Thymus (tissue), 11 donors: ENCODE results near the gene KYAT1. TPM values are rescaled to one million over a fixed set of nuclear protein-coding genes. Genes with fewer than 3 reads are reported as not detected.
A peak's percentile ranks its signal among the peaks of the same experiment; 100 is the strongest.

Experiments used
- DNase-seq, 9 donors: peaks; one replicate each; pipeline ENCODE4 v3.0.0-alpha.2; 2013; ENCODE audit warnings: low spot score in 9 of 9, low read depth in 6 of 9, missing footprints in 1 of 9
- H3K27ac ChIP-seq, 2 donors: one replicate each; pipeline ENCODE4 v1.5.1; 2013; ENCODE audit warnings: control low read depth in 1 of 2, low read depth in 1 of 2, low read length in 1 of 2, mild to moderate bottlenecking in 1 of 2, moderate library complexity in 1 of 2
- H3K27me3 ChIP-seq, 2 donors: one replicate each; pipeline ENCODE4 v1.5.1; 2013; ENCODE audit warnings: low read length in 1 of 2; ENCODE audit not compliant: control insufficient read depth in 2 of 2, insufficient read depth in 1 of 2
- H3K36me3 ChIP-seq, 2 donors: one replicate each; pipeline ENCODE4 v1.5.1; 2013; ENCODE audit warnings: low read length in 1 of 2, mild to moderate bottlenecking in 1 of 2, moderate library complexity in 1 of 2; ENCODE audit not compliant: control insufficient read depth in 2 of 2, insufficient read depth in 2 of 2
- H3K4me1 ChIP-seq, 2 donors: one replicate each; pipeline ENCODE4 v1.5.1; 2013; ENCODE audit warnings: low read length in 2 of 2; ENCODE audit not compliant: control insufficient read depth in 2 of 2, insufficient read depth in 2 of 2
- H3K4me3 ChIP-seq, 2 donors: one replicate each; pipeline ENCODE4 v1.5.1; 2013; ENCODE audit warnings: low read length in 2 of 2, control low read depth in 1 of 2, mild to moderate bottlenecking in 1 of 2
- H3K9me3 ChIP-seq, 2 donors: one replicate each; pipeline ENCODE4 v1.5.1; 2013; ENCODE audit warnings: low read length in 1 of 2, mild to moderate bottlenecking in 1 of 2; ENCODE audit not compliant: control insufficient read depth in 2 of 2, insufficient read depth in 1 of 2
- WGBS: extraction: QIAGEN DNeasy Blood & Tissue Kit; methylation state at CpG from one replicate; pipeline ENCODE4 v1.1.7; 2013; 5-methylcytosine and 5-hydroxymethylcytosine counted together
- polyA plus RNA-seq: library from polyadenylated mRNA; stranded (reverse); fragments of 200-250 nt; gene quantifications from one replicate; pipeline ENCODE4 v1.2.3, GENCODE V29; 2013
- total RNA-seq: library from RNA; stranded (reverse); fragments of 120-200 nt; gene quantifications from one replicate; pipeline ENCODE4 v1.2.4, GENCODE V29; 2013
- donor health status: healthy.

Gene KYAT1
- total and polyA plus RNA-seq, 2 donors: 9.9 to 16.1 TPM

GRCh38 chr9:128919402-128920089 is 37.8 kb upstream of the KYAT1 start:
- H3K4me3 ChIP-seq: no peak overlapping the region
- WGBS: 96% methylated on average over 14 of the region's 14 CpGs
- H3K36me3 ChIP-seq: peaks cover 29 to 30% of the 10 kb centered on the region in 2 donors
- DNase-seq: no peak
- no peaks in the 10 kb centered on the region for H3K9me3 ChIP-seq
- H3K27ac ChIP-seq: no peak overlapping the region
- peaks cover 2 to 33% of the 10 kb centered on the region in 2 donors for H3K4me1 ChIP-seq
- no peaks in the 10 kb centered on the region for H3K27me3 ChIP-seq

GRCh38 chr9:128918921-128919320 is 37.2 kb upstream of the KYAT1 start:
- Histone ChIP-seq H3K4me1 (peaks cover 2 to 33% of the 10 kb centered on the region in 2 donors), H3K27me3 (no peaks in the 10 kb centered on the region), H3K27ac (no peak overlapping the region), H3K9me3 (no peaks in the 10 kb centered on the region), H3K36me3 (peaks cover 34 to 36% of the 10 kb centered on the region in 2 donors), H3K4me3 (no peak overlapping the region)
- DNase-seq: peak in 1 of 9 donors; percentile 34
- 15% methylated on average over 2 of the region's 2 CpGs for WGBS

- H3K9me3 ChIP-seq: no peaks in the 10 kb centered on the region
- no peak overlapping the region for H3K4me3 ChIP-seq
- H3K36me3 ChIP-seq: peaks cover 39 to 48% of the 10 kb centered on the region in 2 donors
- peaks cover 0 to 28% of the 10 kb centered on the region in 2 donors for H3K4me1 ChIP-seq
- no peaks in the 10 kb centered on the region for H3K27me3 ChIP-seq
- no peak for DNase-seq
- 96% methylated on average over 26 of the region's 26 CpGs for WGBS
- peak overlapping the region in 1 of 2 donors; percentile 46 for H3K27ac ChIP-seq
Observed at GRCh38 chr9:128917151-128917849, 35.5 kb upstream of the KYAT1 start.

- peaks cover 0 to 22% of the 10 kb centered on the region in 2 donors for H3K4me1 ChIP-seq
- DNase-seq: no peak
- no peaks in the 10 kb centered on the region for H3K9me3 ChIP-seq
- no peak overlapping the region for H3K4me3 ChIP-seq
- H3K27ac ChIP-seq: peak overlapping the region in 1 of 2 donors; percentile 58
- no peaks in the 10 kb centered on the region for H3K27me3 ChIP-seq
- H3K36me3 ChIP-seq: peaks cover 41 to 49% of the 10 kb centered on the region in 2 donors
- 97% methylated on average over 11 of the region's 11 CpGs for WGBS
Observed at GRCh38 chr9:128916745-128917144, 35.0 kb upstream of the KYAT1 start.

- H3K36me3 ChIP-seq: peaks cover 47 to 54% of the 10 kb centered on the region in 2 donors
Observed at GRCh38 chr9:128916204-128916603, 34.5 kb upstream of the KYAT1 start.

GRCh38 chr9:128913995-128914772 is 32.4 kb upstream of the KYAT1 start:
- no peak for DNase-seq
- H3K27me3 ChIP-seq: no peaks in the 10 kb centered on the region
- H3K27ac ChIP-seq: no peak overlapping the region
- H3K9me3 ChIP-seq: no peaks in the 10 kb centered on the region
- peaks cover 0 to 20% of the 10 kb centered on the region in 2 donors for H3K4me1 ChIP-seq
- no peak overlapping the region for H3K4me3 ChIP-seq
- WGBS: 96% methylated on average over 23 of the region's 23 CpGs
- H3K36me3 ChIP-seq: peaks cover 60 to 70% of the 10 kb centered on the region in 2 donors

More at GRCh38 chr9:128916204-128916603, 34.5 kb upstream of the KYAT1 start:
- no peak overlapping the region for H3K27ac ChIP-seq
- H3K4me1 ChIP-seq: peaks cover 0 to 21% of the 10 kb centered on the region in 2 donors
- H3K9me3 ChIP-seq: no peaks in the 10 kb centered on the region
- no peak overlapping the region for H3K4me3 ChIP-seq
- no peaks in the 10 kb centered on the region for H3K27me3 ChIP-seq
- WGBS: 97% methylated on average over 18 of the region's 18 CpGs
- no peak for DNase-seq

- Histone ChIP-seq H3K4me1 (peaks cover 0 to 14% of the 10 kb centered on the region in 2 donors), H3K27me3 (no peaks in the 10 kb centered on the region), H3K36me3 (peaks cover 69 to 79% of the 10 kb centered on the region in 2 donors), H3K4me3 (no peak overlapping the region), H3K9me3 (no peaks in the 10 kb centered on the region), H3K27ac (no peak overlapping the region)
- 95% methylated on average over 15 of the region's 15 CpGs for WGBS
- no peak for DNase-seq
Observed at GRCh38 chr9:128913048-128913900, 31.5 kb upstream of the KYAT1 start.

GRCh38 chr9:128912270-128912853 is 30.6 kb upstream of the KYAT1 start:
- Histone ChIP-seq H3K36me3 (peaks cover 70 to 80% of the 10 kb centered on the region in 2 donors), H3K27me3 (no peaks in the 10 kb centered on the region), H3K9me3 (no peaks in the 10 kb centered on the region), H3K4me3 (no peak overlapping the region), H3K4me1 (peaks cover 0 to 14% of the 10 kb centered on the region in 2 donors), H3K27ac (no peak overlapping the region)
- no peak for DNase-seq
- 94% methylated on average over 15 of the region's 15 CpGs for WGBS
